IPS DF 6.9 (cell line): ENCODE results near the gene CELA3A.
"Not testable (repeated sequence)": the region's sequence is repeated elsewhere in the genome, so short reads cannot be mapped to it uniquely, and the experiment has no call there.

Source experiments
- DNase-seq: peaks from one replicate; pipeline ENCODE4 v3.0.0-alpha.2; 2013; ENCODE audit warnings: low read depth, low spot score
- H3K27ac ChIP-seq: one replicate; pipeline ENCODE4 v1.5.1; 2013; ENCODE audit warnings: low read length, control low read depth
- H3K27me3 ChIP-seq: 2 replicates; pipeline ENCODE4 v1.6.1; 2013; ENCODE audit warnings: mild to moderate bottlenecking, low read length; ENCODE audit not compliant: control insufficient read depth, insufficient read depth
- H3K36me3 ChIP-seq: 2 replicates; pipeline ENCODE4 v1.6.1; 2013; ENCODE audit warnings: low read length; ENCODE audit not compliant: control insufficient read depth, insufficient read depth
- H3K4me1 ChIP-seq: 2 replicates; pipeline ENCODE4 v1.6.1; 2013; ENCODE audit warnings: low read length; ENCODE audit not compliant: control insufficient read depth, insufficient read depth
- H3K4me3 ChIP-seq: 2 replicates; pipeline ENCODE4 v1.5.1; 2013; ENCODE audit warnings: mild to moderate bottlenecking, low read length
- H3K9me3 ChIP-seq: 2 replicates; pipeline ENCODE4 v1.6.1; 2013; ENCODE audit warnings: low read length, inconsistent platforms; ENCODE audit not compliant: control insufficient read depth, insufficient read depth
- WGBS: extraction: QIAGEN DNeasy Blood & Tissue Kit; methylation state at CpG from one replicate; pipeline ENCODE4 v1.1.7; 2013; ENCODE audit warnings: mixed read lengths, missing lambda C conversion rate; ENCODE audit not compliant: insufficient read length, insufficient coverage; 5-methylcytosine and 5-hydroxymethylcytosine counted together

CELA3A gene

DNA sequence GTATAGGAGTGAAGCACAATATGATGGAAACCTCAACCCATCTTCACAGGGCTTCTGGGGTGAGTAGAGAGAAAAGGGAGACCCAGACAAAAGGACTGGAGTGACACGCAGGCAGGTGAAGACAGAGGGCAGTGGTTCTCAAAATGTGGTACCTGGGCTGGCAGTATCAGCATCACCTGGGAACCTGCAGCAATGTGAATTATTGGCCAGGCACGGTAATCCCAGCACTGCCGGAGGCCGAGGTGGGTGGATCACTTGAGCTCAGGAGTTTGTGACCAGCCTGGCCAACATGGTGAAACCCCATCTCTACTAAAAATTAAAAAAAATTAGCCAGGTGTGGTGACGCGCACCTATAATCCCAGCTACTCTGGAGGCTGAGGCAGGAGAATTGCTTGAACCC is 19.3 kb upstream of the CELA3A start:
- DNase-seq, H3K4me1 ChIP-seq, H3K9me3 ChIP-seq, H3K36me3 ChIP-seq, H3K4me3 ChIP-seq, H3K27me3 ChIP-seq, H3K27ac ChIP-seq: not testable (repeated sequence)
- WGBS = no CpG with 5 or more reads among the region's 6 CpGs

DNA sequence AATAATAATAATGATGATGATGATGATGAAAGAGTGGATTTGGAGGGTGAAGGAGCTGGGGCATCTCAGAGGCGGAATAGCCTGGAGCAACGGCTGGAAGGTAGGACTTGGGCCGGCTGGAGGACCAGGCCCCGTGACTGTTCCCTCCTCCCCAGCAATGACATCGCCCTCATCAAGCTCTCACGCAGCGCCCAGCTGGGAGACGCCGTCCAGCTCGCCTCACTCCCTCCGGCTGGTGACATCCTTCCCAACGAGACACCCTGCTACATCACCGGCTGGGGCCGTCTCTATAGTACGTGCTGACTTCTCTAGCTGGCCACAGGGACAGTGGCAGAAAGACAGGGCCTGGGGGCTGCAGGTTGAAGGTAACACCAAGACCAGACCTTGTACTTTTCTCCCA is 17.9 kb upstream of the CELA3A start:
- H3K4me3 ChIP-seq, H3K27ac ChIP-seq: not testable (repeated sequence)
- whole genome bisulfite sequencing = no CpG with 5 or more reads among the region's 15 CpGs

DNA sequence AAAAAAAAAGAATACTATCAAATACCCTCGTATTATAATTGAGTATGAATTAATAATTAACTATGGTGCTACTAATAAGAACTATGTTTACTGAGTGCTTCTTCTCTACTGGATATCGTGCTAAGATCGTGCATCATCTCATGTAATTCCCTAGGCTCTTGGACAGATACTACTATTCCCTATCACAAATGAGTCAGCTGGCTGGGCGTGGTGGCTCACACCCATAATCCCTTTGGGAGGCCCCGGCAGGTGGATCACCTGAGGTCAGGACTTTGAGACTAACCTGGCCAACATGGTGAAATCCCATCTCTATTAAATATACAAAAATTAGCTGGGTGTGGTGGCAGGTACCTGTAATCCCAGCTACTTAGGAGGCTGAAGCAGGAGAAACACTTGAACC is 15.6 kb upstream of the CELA3A start:
- not testable (repeated sequence) for H3K9me3 ChIP-seq, DNase-seq, H3K27ac ChIP-seq, H3K4me1 ChIP-seq, H3K27me3 ChIP-seq, H3K36me3 ChIP-seq, H3K4me3 ChIP-seq
- WGBS = no CpG with 5 or more reads among the region's 5 CpGs

More for the DNA sequence above, 17.9 kb upstream of the CELA3A start:
- H3K9me3 ChIP-seq, H3K27me3 ChIP-seq, DNase-seq, H3K4me1 ChIP-seq, H3K36me3 ChIP-seq: not testable (repeated sequence)

DNA sequence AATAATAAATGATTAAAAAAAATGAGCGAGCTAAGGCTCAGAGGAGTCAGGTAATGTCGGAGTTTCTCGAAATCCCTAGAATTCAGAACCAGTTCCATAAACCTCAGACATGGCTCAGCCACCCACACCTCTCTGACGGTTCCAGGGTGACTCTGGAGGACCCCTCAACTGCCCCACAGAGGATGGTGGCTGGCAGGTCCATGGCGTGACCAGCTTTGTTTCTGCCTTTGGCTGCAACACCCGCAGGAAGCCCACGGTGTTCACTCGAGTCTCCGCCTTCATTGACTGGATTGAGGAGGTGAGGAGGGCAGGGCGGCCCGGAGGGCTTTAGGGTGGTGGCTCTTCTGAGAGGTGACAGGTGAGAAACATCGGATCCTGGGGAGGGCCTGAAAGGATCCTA is 15.1 kb upstream of the CELA3A start:
- H3K36me3 ChIP-seq, H3K27ac ChIP-seq, H3K4me1 ChIP-seq, H3K27me3 ChIP-seq, H3K9me3 ChIP-seq, H3K4me3 ChIP-seq, DNase-seq: not testable (repeated sequence)
- WGBS = no CpG with 5 or more reads among the region's 12 CpGs

- not testable (repeated sequence) for H3K4me3 ChIP-seq, H3K27me3 ChIP-seq, DNase-seq, H3K4me1 ChIP-seq, H3K27ac ChIP-seq, H3K36me3 ChIP-seq, H3K9me3 ChIP-seq
- no CpG with 5 or more reads among the region's 5 CpGs for WGBS
Observed at GRCh38 chr1:21989672-21990393, 11.6 kb upstream of the CELA3A start.

- not testable (repeated sequence) for DNase-seq, H3K27me3 ChIP-seq, H3K9me3 ChIP-seq, H3K4me3 ChIP-seq, H3K27ac ChIP-seq, H3K4me1 ChIP-seq, H3K36me3 ChIP-seq
- WGBS = no CpG with 5 or more reads among the region's 3 CpGs
Observed at GRCh38 chr1:21992186-21992585, 9.3 kb upstream of the CELA3A start.

DNA sequence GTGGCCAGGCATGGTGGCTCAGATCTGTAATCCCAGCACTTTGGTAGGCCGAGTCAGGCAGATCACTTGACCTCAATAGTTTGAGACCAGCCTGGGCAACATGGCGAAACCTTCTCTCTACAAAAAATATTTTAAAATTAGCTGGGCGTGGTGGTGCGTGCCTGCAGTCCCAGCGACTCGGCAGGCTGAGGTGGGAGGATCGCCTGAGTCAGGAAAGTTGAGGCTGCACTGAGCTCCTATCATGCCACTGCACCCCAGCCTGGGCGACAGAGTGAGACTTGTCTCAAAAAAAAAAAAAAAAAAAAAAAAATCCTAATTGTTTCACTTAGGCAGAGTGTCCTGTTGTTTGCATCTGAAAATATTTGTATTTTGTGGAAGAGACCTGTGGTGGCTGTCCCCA is 6.7 kb upstream of the CELA3A start:
- not testable (repeated sequence) for H3K4me1 ChIP-seq, H3K27me3 ChIP-seq, H3K36me3 ChIP-seq, H3K4me3 ChIP-seq, DNase-seq, H3K9me3 ChIP-seq, H3K27ac ChIP-seq
- WGBS = no CpG with 5 or more reads among the region's 8 CpGs

GRCh38 chr1:21996663-21996970 is 4.8 kb upstream of the CELA3A start:
- not testable (repeated sequence) for H3K4me1 ChIP-seq, H3K4me3 ChIP-seq, H3K36me3 ChIP-seq, H3K27ac ChIP-seq, H3K27me3 ChIP-seq, H3K9me3 ChIP-seq, DNase-seq
- no CpG with 5 or more reads among the region's 3 CpGs for WGBS

- no CpG with 5 or more reads among the region's 9 CpGs for WGBS
- H3K9me3 ChIP-seq, H3K27me3 ChIP-seq, H3K4me1 ChIP-seq, DNase-seq, H3K36me3 ChIP-seq, H3K27ac ChIP-seq, H3K4me3 ChIP-seq: not testable (repeated sequence)
Observed at GRCh38 chr1:21997891-21998623, 3.4 kb upstream of the CELA3A start.

DNA sequence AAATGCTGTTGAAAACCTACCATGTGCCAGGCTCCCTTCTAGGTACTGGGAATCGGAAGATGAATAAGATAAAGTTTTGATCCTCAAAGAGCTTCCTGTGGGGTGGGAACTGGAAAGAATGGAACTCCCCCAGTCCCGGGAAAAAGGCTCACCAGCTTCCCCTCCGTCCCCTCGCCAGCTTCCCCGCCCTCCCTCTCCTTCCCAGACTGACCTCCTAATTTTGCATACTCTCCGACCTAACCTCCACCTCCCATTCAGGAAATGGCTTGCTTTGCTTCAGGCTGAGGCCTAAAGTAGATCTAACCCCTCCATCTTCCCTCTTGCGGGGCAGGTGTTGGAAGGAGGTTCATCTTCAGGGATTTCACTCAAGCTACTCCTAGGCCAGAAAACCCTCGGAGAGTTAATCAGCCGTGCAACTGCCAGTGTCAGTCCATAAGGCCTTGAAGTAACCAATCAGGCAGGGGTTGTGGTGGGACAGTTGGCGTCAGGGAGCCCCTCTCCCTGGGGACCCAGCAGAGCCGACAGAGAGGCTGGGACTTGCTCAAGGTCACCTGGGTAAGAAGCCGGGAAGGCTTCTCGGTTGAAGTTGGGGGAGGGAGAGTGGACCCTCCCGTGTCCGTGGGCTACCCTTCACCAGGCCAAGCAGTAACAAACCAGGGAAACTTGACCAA is 2.7 kb upstream of the CELA3A start:
- not testable (repeated sequence) for H3K36me3 ChIP-seq, H3K9me3 ChIP-seq, H3K27ac ChIP-seq, DNase-seq, H3K4me3 ChIP-seq, H3K4me1 ChIP-seq, H3K27me3 ChIP-seq
- no CpG with 5 or more reads among the region's 15 CpGs for WGBS
